Measurements from ENCODE around the gene LAMA5.

LAMA5 gene

GRCh38 chr20:62358171-62359042 lies 8.7 kb downstream of the LAMA5 start:
- no peak for DNase-seq

GRCh38 chr20:62357681-62358080 lies 9.4 kb downstream of the LAMA5 start:
- DNase-seq = no peak

GRCh38 chr20:62357187-62357667 lies 9.9 kb downstream of the LAMA5 start:
- no peak for DNase-seq

GRCh38 chr20:62356589-62357186 lies 10.4 kb downstream of the LAMA5 start:
- no peak for DNase-seq

- no peak for DNase-seq
Measured at GRCh38 chr20:62355878-62356588, 11.1 kb downstream of the LAMA5 start.

- no peak for DNase-seq
Measured at GRCh38 chr20:62355516-62355877, 11.6 kb downstream of the LAMA5 start.

- no peak for DNase-seq
Measured at GRCh38 chr20:62354811-62355341, 12.2 kb downstream of the LAMA5 start.

- no peak for DNase-seq
Measured at GRCh38 chr20:62354031-62354808, 12.9 kb downstream of the LAMA5 start.

GRCh38 chr20:62353289-62354030 lies 13.7 kb downstream of the LAMA5 start:
- no peak for DNase-seq

- DNase-seq = no peak
Measured at GRCh38 chr20:62352402-62353288, 14.5 kb downstream of the LAMA5 start.

GRCh38 chr20:62351469-62352401 lies 15.4 kb downstream of the LAMA5 start:
- no peak for DNase-seq

- no peak for DNase-seq
Measured at GRCh38 chr20:62350629-62351422, 16.3 kb downstream of the LAMA5 start.

GRCh38 chr20:62350098-62350628 lies 16.9 kb downstream of the LAMA5 start:
- DNase-seq = no peak

GRCh38 chr20:62349556-62350097 lies 17.5 kb downstream of the LAMA5 start:
- no peak for DNase-seq

GRCh38 chr20:62348604-62349003 lies 18.5 kb downstream of the LAMA5 start:
- DNase-seq = no peak

- no peak for DNase-seq
Measured at GRCh38 chr20:62347445-62347844, 19.7 kb downstream of the LAMA5 start.

GRCh38 chr20:62347151-62347404 lies 20.0 kb downstream of the LAMA5 start:
- DNase-seq = no peak

GRCh38 chr20:62346398-62347150 lies 20.5 kb downstream of the LAMA5 start:
- no peak for DNase-seq

All from GOT3 (cell line).